GM10248 (cell line): Measurements from ENCODE around the gene EPHA1.

Experiments
- CTCF ChIA-PET: fragments of 300-600 bp; sonication (Branson Sonifier 250); formaldehyde crosslinking; extraction: SDS; loops from one replicate; lab custom pipeline; 2021; ENCODE audit warnings: antibody characterized with exemption; lab: Yijun Ruan, JAX
- POLR2A ChIA-PET: fragments of 350-650 bp; sonication (Branson Sonifier 250); formaldehyde crosslinking; extraction: SDS; loops from one replicate; lab custom pipeline; 2020; ENCODE audit warnings: antibody characterized with exemption; lab: Yijun Ruan, JAX
- DNase-seq: peaks from one replicate; pipeline ENCODE4 v3.0.0; 2012; ENCODE audit errors: extremely low spot score
- TF ChIP-seq, protein P1 (sequence below): IDR thresholded peaks from 2 replicates; pipeline ENCODE4 v1.5.1; 2012; ENCODE audit warnings: mild to moderate bottlenecking, low read depth; ENCODE audit errors: extremely low read depth, missing control alignments, control extremely low read depth

Gene EPHA1

DNA sequence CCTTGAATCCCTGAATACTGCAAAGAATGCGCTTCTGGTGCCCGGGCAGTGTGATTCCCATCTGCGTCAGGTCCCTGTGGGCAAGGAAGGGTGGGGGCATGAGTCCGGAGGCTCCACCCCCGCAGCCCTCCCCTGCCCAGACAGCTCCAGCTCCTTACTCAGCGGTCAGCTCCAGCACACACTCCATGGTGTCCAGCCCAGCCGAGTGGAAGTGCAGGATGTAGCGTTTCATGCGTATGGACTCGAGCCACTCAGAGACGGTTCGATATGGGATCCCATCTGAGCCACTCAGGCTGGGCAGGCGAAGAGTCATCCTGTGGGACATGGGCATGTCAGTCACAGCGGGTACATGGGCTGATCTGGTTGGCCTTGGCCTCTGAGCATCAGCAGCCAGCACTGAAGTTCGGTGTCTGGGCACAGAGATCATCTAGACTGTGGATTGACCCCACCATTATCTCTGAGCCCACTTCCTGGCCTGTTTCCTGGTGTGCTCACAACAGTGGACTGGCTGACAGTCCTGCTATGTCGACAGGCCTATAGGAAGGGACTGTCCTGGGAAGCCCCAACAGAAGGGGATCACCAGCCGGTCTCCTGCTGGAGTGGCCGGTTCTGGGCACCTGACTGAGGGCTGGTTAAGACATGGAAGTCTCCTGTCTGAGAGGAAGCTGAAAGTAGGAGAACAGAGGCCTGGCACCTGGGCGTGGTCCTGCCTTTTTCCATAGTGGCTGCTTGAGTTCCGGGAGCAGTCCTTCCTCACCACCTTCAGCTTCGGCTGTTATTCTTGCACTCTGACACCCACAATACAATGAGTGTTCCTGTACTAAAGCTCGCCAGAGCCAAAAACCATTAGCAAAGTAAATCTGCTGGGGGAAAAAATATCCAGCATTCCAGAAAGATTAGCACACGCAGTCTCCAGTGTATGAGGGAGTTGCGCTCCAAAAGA lies 16.9 kb downstream of the EPHA1 start:
- ChIA-PET CTCF (interaction anchor here (1.0 to 2.4 kb wide), 3 partner anchors 11 to 151 kb away, joined by 3 to 7 read pairs (median 6); no protein-coding TSS in a partner anchor), POLR2A (no interaction called here)
- no peak for DNase-seq
- TF ChIP-seq, protein P1, sequence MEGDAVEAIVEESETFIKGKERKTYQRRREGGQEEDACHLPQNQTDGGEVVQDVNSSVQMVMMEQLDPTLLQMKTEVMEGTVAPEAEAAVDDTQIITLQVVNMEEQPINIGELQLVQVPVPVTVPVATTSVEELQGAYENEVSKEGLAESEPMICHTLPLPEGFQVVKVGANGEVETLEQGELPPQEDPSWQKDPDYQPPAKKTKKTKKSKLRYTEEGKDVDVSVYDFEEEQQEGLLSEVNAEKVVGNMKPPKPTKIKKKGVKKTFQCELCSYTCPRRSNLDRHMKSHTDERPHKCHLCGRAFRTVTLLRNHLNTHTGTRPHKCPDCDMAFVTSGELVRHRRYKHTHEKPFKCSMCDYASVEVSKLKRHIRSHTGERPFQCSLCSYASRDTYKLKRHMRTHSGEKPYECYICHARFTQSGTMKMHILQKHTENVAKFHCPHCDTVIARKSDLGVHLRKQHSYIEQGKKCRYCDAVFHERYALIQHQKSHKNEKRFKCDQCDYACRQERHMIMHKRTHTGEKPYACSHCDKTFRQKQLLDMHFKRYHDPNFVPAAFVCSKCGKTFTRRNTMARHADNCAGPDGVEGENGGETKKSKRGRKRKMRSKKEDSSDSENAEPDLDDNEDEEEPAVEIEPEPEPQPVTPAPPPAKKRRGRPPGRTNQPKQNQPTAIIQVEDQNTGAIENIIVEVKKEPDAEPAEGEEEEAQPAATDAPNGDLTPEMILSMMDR, result no peak

DNA sequence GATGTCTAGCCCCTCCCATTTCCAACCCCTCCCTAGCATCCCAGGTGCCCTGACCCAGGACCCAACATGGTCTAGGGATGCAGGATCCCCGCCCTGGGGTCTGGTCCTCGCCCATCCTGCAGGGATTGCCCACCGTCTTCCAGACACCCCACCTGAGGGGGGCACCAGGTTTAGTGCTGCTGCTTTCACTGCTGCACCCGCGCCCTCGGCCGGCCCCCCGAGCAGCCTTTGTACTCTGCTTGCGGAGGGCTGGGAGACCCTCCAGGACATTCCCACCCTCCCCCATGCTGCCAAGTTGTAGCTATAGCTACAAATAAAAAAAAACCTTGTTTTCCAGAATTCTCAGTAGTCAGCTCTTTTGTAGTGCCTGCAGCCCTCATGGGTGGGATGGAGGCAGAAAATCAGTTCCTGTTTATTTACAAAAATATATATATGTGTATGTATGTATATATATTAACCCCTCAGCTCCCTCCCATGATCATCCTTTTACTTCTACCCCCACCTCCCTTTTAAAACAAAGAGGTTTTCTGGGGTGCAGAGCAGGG lies 17.8 kb downstream of the EPHA1 start:
- ChIA-PET CTCF (interaction anchor here (0.6 to 1.5 kb wide), 3 partner anchors 10 to 150 kb away, joined by 3 to 4 read pairs (median 3); no protein-coding TSS in a partner anchor), POLR2A (no interaction called here)

DNA sequence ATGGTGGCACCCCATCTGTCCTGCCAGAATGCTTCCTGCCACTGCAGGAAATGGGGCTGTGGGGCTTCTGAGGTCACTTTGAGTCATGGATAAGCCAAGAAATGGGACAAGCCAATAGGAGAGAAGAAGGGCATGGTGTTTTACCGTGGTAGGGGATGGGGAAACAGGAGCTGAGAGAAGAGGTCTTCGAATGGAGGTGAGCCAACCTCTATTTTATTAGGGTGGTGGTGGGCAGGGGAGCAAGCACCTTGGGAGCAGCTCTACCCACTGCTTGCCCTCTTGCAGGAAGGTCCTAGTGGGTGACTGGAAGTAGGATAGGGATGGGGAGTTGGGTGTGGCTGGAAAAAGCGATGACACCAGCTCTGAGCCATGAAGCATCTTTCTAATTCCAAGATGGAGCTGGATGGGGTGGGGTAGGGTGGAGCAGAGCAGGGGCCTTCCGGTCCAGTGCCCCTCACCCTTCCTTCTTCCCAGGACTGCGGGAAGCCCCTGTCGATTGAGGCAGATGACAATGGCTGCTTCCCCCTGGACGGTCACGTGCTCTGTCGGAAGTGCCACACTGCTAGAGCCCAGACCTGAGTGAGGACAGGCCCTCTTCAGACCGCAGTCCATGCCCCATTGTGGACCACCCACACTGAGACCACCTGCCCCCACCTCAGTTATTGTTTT lies 18.4 kb downstream of the EPHA1 start:
- TF ChIP-seq, protein P1, result no peak
- DNase-seq, result no peak
- ChIA-PET POLR2A (no interaction called here), CTCF (interaction anchor here (0.6 to 1.5 kb wide), 3 partner anchors 10 to 150 kb away, joined by 3 to 4 read pairs (median 3); no protein-coding TSS in a partner anchor)

More for the DNA sequence above, 17.8 kb downstream of the EPHA1 start:
- DNase-seq, result no peak
- TF ChIP-seq, protein P1, result no peak

DNA sequence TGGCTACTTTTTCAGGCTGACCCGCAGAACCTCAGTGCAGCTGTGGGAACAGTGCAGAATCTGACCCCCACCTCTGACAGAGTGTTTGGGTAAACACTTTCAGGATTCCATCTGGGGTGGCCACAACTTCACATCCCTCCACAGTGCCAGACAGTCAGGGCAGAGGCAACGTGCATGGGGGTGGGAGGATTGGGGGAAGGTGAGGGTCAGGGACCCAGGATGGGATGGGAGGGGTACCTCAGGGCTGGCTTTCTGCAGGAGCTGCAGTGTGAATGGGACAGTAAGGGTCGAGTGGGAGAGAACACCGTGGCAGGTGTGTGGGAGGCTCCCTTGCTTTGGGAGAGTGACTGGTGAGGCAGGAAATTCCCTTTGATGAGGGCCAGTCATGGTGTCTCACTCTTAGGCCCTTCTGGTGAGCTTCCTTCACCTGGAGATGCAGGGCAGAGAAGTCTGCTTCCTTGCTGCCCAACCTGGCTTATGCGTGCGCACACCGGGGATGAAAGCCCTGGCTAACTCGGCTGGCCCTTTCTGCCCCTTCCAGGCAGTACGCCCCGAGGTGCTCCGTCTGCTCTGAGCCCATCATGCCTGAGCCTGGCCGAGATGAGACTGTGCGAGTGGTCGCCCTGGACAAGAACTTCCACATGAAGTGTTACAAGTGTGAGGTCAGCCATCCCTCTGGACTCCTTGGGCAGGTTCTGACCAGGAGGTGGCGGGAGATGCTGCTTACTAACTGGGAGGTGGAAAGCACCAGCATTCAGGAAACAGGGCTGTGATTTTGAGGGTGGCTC lies 19.1 kb downstream of the EPHA1 start:
- ChIA-PET CTCF (interaction anchor here (0.9 to 2.0 kb wide), 4 partner anchors 9 to 149 kb away, joined by 3 to 9 read pairs (median 4); no protein-coding TSS in a partner anchor), POLR2A (no interaction called here)
- TF ChIP-seq, protein P1, result no peak
- no peak for DNase-seq

DNA sequence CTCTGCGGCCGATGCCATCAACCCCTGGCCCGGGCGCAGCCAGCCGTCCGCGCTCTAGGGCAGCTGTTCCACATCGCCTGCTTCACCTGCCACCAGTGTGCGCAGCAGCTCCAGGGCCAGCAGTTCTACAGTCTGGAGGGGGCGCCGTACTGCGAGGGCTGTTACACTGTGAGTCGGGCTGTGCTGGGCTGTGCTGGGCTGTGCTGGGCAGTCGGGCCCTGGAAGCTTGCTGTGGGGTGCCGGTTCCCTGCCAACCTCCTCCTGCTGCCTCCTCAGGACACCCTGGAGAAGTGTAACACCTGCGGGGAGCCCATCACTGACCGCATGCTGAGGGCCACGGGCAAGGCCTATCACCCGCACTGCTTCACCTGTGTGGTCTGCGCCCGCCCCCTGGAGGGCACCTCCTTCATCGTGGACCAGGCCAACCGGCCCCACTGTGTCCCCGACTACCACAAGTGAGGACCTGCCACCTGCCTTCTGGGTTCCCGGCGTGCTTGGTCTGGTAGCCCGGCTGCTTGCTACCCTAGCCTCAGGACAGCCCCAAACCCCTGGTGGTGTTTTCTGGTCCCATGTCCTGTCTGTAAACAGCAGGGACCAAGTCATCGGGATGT lies 20.1 kb downstream of the EPHA1 start:
- TF ChIP-seq, protein P1, result no peak
- no peak for DNase-seq
- CTCF ChIA-PET, result interaction anchor here (0.9 to 2.0 kb wide), 5 partner anchors 9 to 148 kb away, joined by 3 to 9 read pairs (median 3); no protein-coding TSS in a partner anchor
- POLR2A ChIA-PET, result interaction anchor here (0.5 kb wide), 1 partner anchor 100 kb away, joined by 8 read pairs; the partner anchor contains the start of gene CASP2
